A549 (cell line): ENCODE measurements around the gene AKR1C3. TPM values are rescaled to one million over a fixed set of nuclear protein-coding genes. Genes with fewer than 3 reads are reported as not detected.

ENCODE experiments used
- ATAC-seq, 2 experiments: fragments of 200-7000 bp in 1 of 2; fragments of >200 bp in 1 of 2; cut with Nextera tagmentation in 1 of 2; cut with Tn5 transposase in 1 of 2; 3 replicates each; pipeline versions ENCODE4 v1.8.0 to v1.9.1; 2018 to 2020; ENCODE audit warnings: mild to moderate bottlenecking in 1 of 2, moderate library complexity in 1 of 2
- CTCF ChIA-PET: fragments of 300-600 bp; sonication (Branson Sonifier 250); formaldehyde crosslinking; extraction: SDS; loops from one replicate; lab custom pipeline; 2021; ENCODE audit warnings: antibody characterized with exemption, inconsistent platforms; lab: Yijun Ruan, JAX
- POLR2A ChIA-PET: fragments of 350-600 bp; formaldehyde crosslinking; extraction: SDS; loops from one replicate; lab custom pipeline; 2021; ENCODE audit warnings: antibody characterized with exemption, inconsistent platforms; lab: Yijun Ruan, JAX
- DNase-seq, 2 experiments: peaks; one replicate each; pipeline versions ENCODE4 v3.0.0 to v3.0.0-alpha.2; 2011 to 2016; ENCODE audit warnings: low read depth in 1 of 2, low spot score in 1 of 2
- FAIRE-seq: peaks from 2 replicates; lab custom pipeline; 2011; peaks lifted over from hg19 to GRCh38; lab: Jason Lieb, UNC
- H3K27ac ChIP-seq, 2 experiments: fragments of >200 bp; sonication (Bioruptor Twin); formaldehyde crosslinking; 3 replicates each; pipeline ENCODE4 v1.5.1; 2016 to 2017
- H3K4me1 ChIP-seq: fragments of >200 bp; sonication (Bioruptor Twin); formaldehyde crosslinking; 3 replicates; pipeline ENCODE4 v1.6.1; 2016
- H3K4me2 ChIP-seq: fragments of >200 bp; sonication (Bioruptor Twin); formaldehyde crosslinking; 3 replicates; pipeline ENCODE4 v1.6.1; 2016
- H3K4me3 ChIP-seq: fragments of >200 bp; sonication (Bioruptor Twin); formaldehyde crosslinking; 3 replicates; pipeline ENCODE4 v1.5.1; 2016
- H3K9me3 ChIP-seq: fragments of >200 bp; sonication (Bioruptor Twin); formaldehyde crosslinking; 3 replicates; pipeline ENCODE4 v1.6.1; 2016
- ATOH8 ChIP-seq: fragments of 250-450 bp; sonication (Bioruptor Pico); IDR thresholded peaks from 2 replicates; pipeline ENCODE4 v1.5.0; 2020; ENCODE audit warnings: low read depth, mild to moderate bottlenecking, moderate library complexity
- BCL3 ChIP-seq: fragments of >200 bp; sonication (Bioruptor Twin); formaldehyde crosslinking; IDR thresholded peaks from 3 replicates; pipeline ENCODE4 v1.6.1; 2016
- BHLHE40 ChIP-seq: IDR thresholded peaks from 2 replicates; pipeline ENCODE4 v1.6.1; 2012; ENCODE audit warnings: low read depth, low read length, inconsistent platforms
- CBX2 ChIP-seq: fragments of 200-600 bp; sonication (generic); IDR thresholded peaks from 2 replicates; pipeline ENCODE4 v1.6.1; 2016; ENCODE audit warnings: low read depth, mild to moderate bottlenecking, borderline replicate concordance
- CBX8 ChIP-seq: fragments of 200-600 bp; sonication (generic); IDR thresholded peaks from 2 replicates; pipeline ENCODE4 v1.6.1; 2016
- CEBPB ChIP-seq, 2 experiments: fragments of >200 bp in 1 of 2; sonication (Bioruptor Twin) in 1 of 2; formaldehyde crosslinking in 1 of 2; IDR thresholded peaks; 2 replicates each; pipeline ENCODE4 v1.6.1; 2012 to 2016
- EHF ChIP-seq: fragments of 250-450 bp; sonication (Bioruptor Pico); IDR thresholded peaks from 2 replicates; pipeline ENCODE4 v1.5.0; 2020; ENCODE audit warnings: mild to moderate bottlenecking
- EHMT2 ChIP-seq: fragments of 200-600 bp; sonication (generic); IDR thresholded peaks from 2 replicates; pipeline ENCODE4 v1.6.1; 2016; ENCODE audit warnings: antibody characterized with exemption, low read depth, mild to moderate bottlenecking, moderate library complexity
- ESRRA ChIP-seq: fragments of 150-350 bp; IDR thresholded peaks from 2 replicates; pipeline ENCODE4 v1.6.1; 2014; ENCODE audit warnings: mild to moderate bottlenecking, low read length, borderline replicate concordance
- FOSB ChIP-seq: fragments of 250-450 bp; sonication (Bioruptor Pico); IDR thresholded peaks from 2 replicates; pipeline ENCODE4 v1.5.0; 2020; ENCODE audit warnings: mild to moderate bottlenecking, moderate library complexity
- FOSL2 ChIP-seq, 2 experiments: fragments of 450-650 bp in 1 of 2; fragments of >200 bp in 1 of 2; sonication (Bioruptor Twin) in 1 of 2; formaldehyde crosslinking; IDR thresholded peaks; 2 replicates each; pipeline versions ENCODE4 v1.5.0 to v1.6.1; 2016 to 2020; ENCODE audit warnings: mild to moderate bottlenecking in 1 of 2, moderate library complexity in 1 of 2
- FOXS1 ChIP-seq: fragments of 250-450 bp; sonication (Bioruptor Pico); IDR thresholded peaks from 2 replicates; pipeline ENCODE4 v1.5.0; 2020; ENCODE audit warnings: mild to moderate bottlenecking, moderate library complexity
- GATA3 ChIP-seq: IDR thresholded peaks from 2 replicates; pipeline ENCODE4 v1.6.1; 2012; ENCODE audit warnings: borderline replicate concordance
- HMGXB4 ChIP-seq: fragments of 250-450 bp; sonication (Bioruptor Pico); IDR thresholded peaks from 2 replicates; pipeline ENCODE4 v1.5.0; 2021; ENCODE audit warnings: mild to moderate bottlenecking, moderate library complexity, borderline replicate concordance
- HOXA7 ChIP-seq: fragments of 250-450 bp; sonication (Bioruptor Pico); IDR thresholded peaks from 2 replicates; pipeline ENCODE4 v1.5.0; 2020; ENCODE audit warnings: mild to moderate bottlenecking, moderate library complexity
- HOXB5 ChIP-seq: fragments of 250-450 bp; sonication (Bioruptor Pico); IDR thresholded peaks from 2 replicates; pipeline ENCODE4 v1.5.0; 2020; ENCODE audit warnings: mild to moderate bottlenecking, moderate library complexity
- JUN ChIP-seq, 2 experiments: fragments of >200 bp; sonication (Bioruptor Twin); formaldehyde crosslinking; IDR thresholded peaks; 2 replicates in 1 of 2; 3 replicates in 1 of 2; pipeline ENCODE4 v1.6.1; 2016 to 2017
- KDM1A ChIP-seq: fragments of 200-600 bp; sonication (generic); IDR thresholded peaks from 2 replicates; pipeline ENCODE4 v1.6.1; 2016; ENCODE audit warnings: low read depth, mild to moderate bottlenecking
- MAZ ChIP-seq: fragments of 150-350 bp; IDR thresholded peaks from 2 replicates; pipeline ENCODE4 v1.6.1; 2014; ENCODE audit warnings: antibody characterized with exemption, low read depth, low read length, borderline replicate concordance
- MYC ChIP-seq: IDR thresholded peaks from 2 replicates; pipeline ENCODE4 v1.6.1; 2012; ENCODE audit warnings: mild to moderate bottlenecking, inconsistent platforms, low read length, improper control_type of control experiment, borderline replicate concordance
- NPAS2 ChIP-seq: fragments of 250-450 bp; sonication (Bioruptor Pico); IDR thresholded peaks from 2 replicates; pipeline ENCODE4 v1.8.0; 2022; ENCODE audit warnings: mild to moderate bottlenecking, moderate library complexity, borderline replicate concordance
- NR3C1 ChIP-seq: fragments of >200 bp; sonication (Bioruptor Twin); formaldehyde crosslinking; IDR thresholded peaks from 3 replicates; pipeline ENCODE4 v1.6.1; 2017
- PBX3 ChIP-seq: IDR thresholded peaks from 2 replicates; pipeline ENCODE4 v1.6.1; 2012
- PHF8 ChIP-seq: fragments of 200-600 bp; sonication (generic); IDR thresholded peaks from 2 replicates; pipeline ENCODE4 v1.6.1; 2016; ENCODE audit warnings: low read depth, mild to moderate bottlenecking, antibody characterized with exemption, moderate library complexity, borderline replicate concordance
- RAD21 ChIP-seq, 2 experiments: fragments of >200 bp in 1 of 2; sonication (Bioruptor Twin) in 1 of 2; formaldehyde crosslinking in 1 of 2; IDR thresholded peaks in 1 of 2; conservative IDR thresholded peaks in 1 of 2; 2 replicates in 1 of 2; 3 replicates in 1 of 2; pipeline ENCODE4 v1.6.1; 2012 to 2018; ENCODE audit warnings: inconsistent platforms in 1 of 2
- RFX5 ChIP-seq: fragments of 450-650 bp; IDR thresholded peaks from 2 replicates; pipeline ENCODE4 v1.7.1; 2014; ENCODE audit warnings: antibody characterized with exemption, mild to moderate bottlenecking, moderate library complexity
- RNF2 ChIP-seq: fragments of 200-600 bp; sonication (generic); IDR thresholded peaks from 2 replicates; pipeline ENCODE4 v1.6.1; 2016; ENCODE audit warnings: low read depth, mild to moderate bottlenecking, antibody characterized with exemption, moderate library complexity, borderline replicate concordance
- SREBF2 ChIP-seq: fragments of 450-650 bp; IDR thresholded peaks from 2 replicates; pipeline ENCODE4 v1.6.1; 2014; ENCODE audit warnings: mild to moderate bottlenecking, moderate library complexity
- TFCP2L1 ChIP-seq: fragments of 250-450 bp; sonication (Bioruptor Pico); IDR thresholded peaks from 2 replicates; pipeline ENCODE4 v1.5.0; 2021; ENCODE audit warnings: mild to moderate bottlenecking
- TP53 ChIP-seq: fragments of 250-450 bp; sonication (Bioruptor Pico); IDR thresholded peaks from 2 replicates; pipeline ENCODE4 v1.5.0; 2021; ENCODE audit warnings: mild to moderate bottlenecking, moderate library complexity
- USF2 ChIP-seq: fragments of 450-650 bp; IDR thresholded peaks from 2 replicates; pipeline ENCODE4 v1.6.1; 2014; ENCODE audit warnings: antibody characterized with exemption
- ZFP36 ChIP-seq: fragments of 450-650 bp; IDR thresholded peaks from 2 replicates; pipeline ENCODE4 v1.6.1; 2014; ENCODE audit warnings: borderline replicate concordance; ENCODE audit not compliant: partially characterized antibody
- ZNF302 ChIP-seq: fragments of 250-450 bp; sonication (Bioruptor Pico); IDR thresholded peaks from 2 replicates; pipeline ENCODE4 v1.9.0; 2021; ENCODE audit warnings: inconsistent platforms, mild to moderate bottlenecking, moderate library complexity
- ZSCAN20 ChIP-seq: fragments of 250-450 bp; sonication (Bioruptor Pico); IDR thresholded peaks from 2 replicates; pipeline ENCODE4 v1.8.0; 2022; ENCODE audit warnings: mild to moderate bottlenecking, moderate library complexity
- WGBS: methylation state at CpG from one replicate; pipeline ENCODE4 v1.1.6; 2017; ENCODE audit errors: missing lambda C conversion rate; 5-methylcytosine and 5-hydroxymethylcytosine counted together
- polyA plus RNA-seq, 4 experiments: library from polyadenylated mRNA; depleted of rRNA in 3 of 4; stranded (reverse); fragments of >200 nt; fragmentation: RNase III in 1 of 4; extraction: RNeasy Plus Mini Kit Qiagen cat#74134 plus additional on column Dnase treatment in 1 of 4; gene quantifications; 2 replicates in 3 of 4; 3 replicates in 1 of 4; pipeline ENCODE4 v1.2.3, GENCODE V29; 2011 to 2017

Gene AKR1C3
- polyA plus RNA-seq, 2 of the 4 experiments (the other 2 are of a cell fraction) = 1,998 to 3,820 TPM

GRCh38 chr10:5092848-5093790 lies 1.1 kb upstream of the AKR1C3 start:
- H3K27ac ChIP-seq = peak overlapping the region; percentile 88 to 98
- ATAC-seq (peak in 1 of 2 experiments; percentile 4; a peak in 1 of 6 replicates), DNase-seq (peak in 1 of 2 experiments; percentile 69), FAIRE-seq (peak; percentile 32)
- peaks cover 38% of the 10 kb centered on the region for H3K9me3 ChIP-seq
- peak overlapping the region; percentile 87; the same call in 2 of the 3 replicates for H3K4me3 ChIP-seq
- H3K4me2 ChIP-seq = peak overlapping the region; percentile 92
- WGBS = 17% methylated on average over 6 of the region's 6 CpGs
- CTCF ChIA-PET = interaction anchor here (0.6 to 6.9 kb wide), 9 partner anchors 11 to 278 kb away, joined by 3 to 81 read pairs (median 4); no protein-coding TSS in a partner anchor
- POLR2A ChIA-PET = interaction anchor here (0.6 to 2.0 kb wide), 5 partner anchors 14 to 191 kb away, joined by 3 to 14 read pairs (median 4); no protein-coding TSS in a partner anchor
- peaks cover 22% of the 10 kb centered on the region for H3K4me1 ChIP-seq
- TF ChIP-seq JUN (IDR thresholded peaks at IDR 0.05) (peak; percentile 59 to 71; a peak in 3 of 5 replicates), EHF (CRISPR knock-in tag) (no peak), FOSL2 (IDR thresholded peaks at IDR 0.05) (no peak), FOSL2 (CRISPR knock-in tag; IDR thresholded peaks at IDR 0.05) (peak; percentile 41; the same call in 1 of the 2 replicates), HOXA7 (CRISPR knock-in tag) (no peak), USF2 (no peak), KDM1A (no peak), ATOH8 (CRISPR knock-in tag) (no peak), BHLHE40 (no peak), HOXB5 (CRISPR knock-in tag) (peak; percentile 51; the same call in 1 of the 2 replicates), PBX3 (no peak), BCL3 (0 out of 3 replicates have a peak, but pooled peaks have one; percentile 42), NR3C1 (no peak), NPAS2 (CRISPR knock-in tag) (no peak), PHF8 (no peak), TP53 (CRISPR knock-in tag) (no peak), TFCP2L1 (CRISPR knock-in tag) (no peak), EHMT2 (no peak), RFX5 (no peak), MAZ (no peak), SREBF2 (no peak), RNF2 (no peak), MYC (no peak), CEBPB (IDR thresholded peaks at IDR 0.05) (peak; percentile 90 to 95), FOSB (CRISPR knock-in tag) (no peak), CBX8 (no peak), FOXS1 (CRISPR knock-in tag) (no peak), ZNF302 (CRISPR knock-in tag) (no peak), RAD21 (conservative IDR thresholded peaks at IDR 0.05 in 1 of 2, IDR thresholded peaks at IDR 0.05 in 1 of 2) (peak in 1 of 2 experiments; percentile 34; a peak in 2 of 5 replicates), GATA3 (peak; percentile 74), ZSCAN20 (no peak), HMGXB4 (no peak), CBX2 (no peak), ESRRA (no peak), ZFP36 (no peak)
